ENCODE results near the gene MPV17L2. TPM values are rescaled to one million over a fixed set of nuclear protein-coding genes. Genes with fewer than 3 reads are reported as not detected.

The MPV17L2 gene
- polyA plus RNA-seq, 1 donor from 2014 or later: 17.7 TPM

DNA sequence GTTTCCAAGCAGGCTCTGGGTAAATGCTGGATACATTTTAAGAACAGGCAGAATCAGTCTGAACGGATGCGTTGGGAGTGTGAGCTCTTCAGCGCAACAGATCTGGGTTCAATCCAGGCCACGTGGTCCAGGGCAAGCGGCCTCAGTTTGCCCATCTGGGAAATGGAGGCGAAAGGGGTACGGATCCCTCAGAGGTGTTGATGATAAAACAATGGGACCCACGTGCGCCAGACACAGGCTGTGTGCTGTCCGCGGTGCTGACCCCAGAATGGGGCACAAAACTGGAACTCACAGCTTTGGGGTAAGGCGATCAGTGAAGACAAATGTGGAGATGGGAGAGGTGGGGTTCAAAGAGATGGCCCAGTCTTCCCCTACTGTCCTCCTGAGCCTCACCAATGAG, 46.3 kb downstream of the MPV17L2 start:
- Histone ChIP-seq H3K36me3 (ENCODE audit: insufficient read depth, low read length) (no peaks in the 10 kb centered on the region), H3K27ac (ENCODE audit: low read length) (no peak overlapping the region), H4K20me1 (ENCODE audit: insufficient read depth) (no peaks in the 10 kb centered on the region), H3K9ac (ENCODE audit: low read length) (no peak overlapping the region), H3K9me3 (ENCODE audit: low read length) (no peaks in the 10 kb centered on the region), H2AFZ (ENCODE audit: low read depth, low read length) (no peak overlapping the region), H3K27me3 (ENCODE audit: insufficient read depth, low read depth, low read length) (no peaks in the 10 kb centered on the region), H3K79me2 (replicated peaks; ENCODE audit: insufficient read depth, low read length) (no peaks in the 10 kb centered on the region), H3K9me2 (ENCODE audit: insufficient read depth, low read length) (no peaks in the 10 kb centered on the region), H3F3A (ENCODE audit: insufficient read depth, low read length, poor library complexity, severe bottlenecking) (no peaks in the 10 kb centered on the region), H3K4me2 (ENCODE audit: low read length) (no peak overlapping the region), H3K4me3 (ENCODE audit: low read length) (no peak overlapping the region)
- TF ChIP-seq TAF1 (IDR thresholded peaks at IDR 0.05; ENCODE audit: low read depth) (no peak), RAD21 (conservative IDR thresholded peaks at IDR 0.05) (no peak), POLR2AphosphoS5 (IDR thresholded peaks at IDR 0.05) (no peak), MXI1 (conservative IDR thresholded peaks at IDR 0.05; ENCODE audit: poor library complexity, severe bottlenecking) (no peak), SMC3 (conservative IDR thresholded peaks at IDR 0.05; ENCODE audit: poor library complexity) (no peak), EZH2 (IDR thresholded peaks at IDR 0.05; ENCODE audit: borderline replicate concordance, insufficient read depth, low read length, poor library complexity, severe bottlenecking) (no peak), EP300 (conservative IDR thresholded peaks at IDR 0.05; ENCODE audit: poor library complexity, severe bottlenecking) (no peak)
- TF ChIP-seq, protein P1, sequence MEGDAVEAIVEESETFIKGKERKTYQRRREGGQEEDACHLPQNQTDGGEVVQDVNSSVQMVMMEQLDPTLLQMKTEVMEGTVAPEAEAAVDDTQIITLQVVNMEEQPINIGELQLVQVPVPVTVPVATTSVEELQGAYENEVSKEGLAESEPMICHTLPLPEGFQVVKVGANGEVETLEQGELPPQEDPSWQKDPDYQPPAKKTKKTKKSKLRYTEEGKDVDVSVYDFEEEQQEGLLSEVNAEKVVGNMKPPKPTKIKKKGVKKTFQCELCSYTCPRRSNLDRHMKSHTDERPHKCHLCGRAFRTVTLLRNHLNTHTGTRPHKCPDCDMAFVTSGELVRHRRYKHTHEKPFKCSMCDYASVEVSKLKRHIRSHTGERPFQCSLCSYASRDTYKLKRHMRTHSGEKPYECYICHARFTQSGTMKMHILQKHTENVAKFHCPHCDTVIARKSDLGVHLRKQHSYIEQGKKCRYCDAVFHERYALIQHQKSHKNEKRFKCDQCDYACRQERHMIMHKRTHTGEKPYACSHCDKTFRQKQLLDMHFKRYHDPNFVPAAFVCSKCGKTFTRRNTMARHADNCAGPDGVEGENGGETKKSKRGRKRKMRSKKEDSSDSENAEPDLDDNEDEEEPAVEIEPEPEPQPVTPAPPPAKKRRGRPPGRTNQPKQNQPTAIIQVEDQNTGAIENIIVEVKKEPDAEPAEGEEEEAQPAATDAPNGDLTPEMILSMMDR (IDR thresholded peaks at IDR 0.05; ENCODE audit: poor library complexity, severe bottlenecking): no peak
- TF ChIP-seq, protein P2, sequence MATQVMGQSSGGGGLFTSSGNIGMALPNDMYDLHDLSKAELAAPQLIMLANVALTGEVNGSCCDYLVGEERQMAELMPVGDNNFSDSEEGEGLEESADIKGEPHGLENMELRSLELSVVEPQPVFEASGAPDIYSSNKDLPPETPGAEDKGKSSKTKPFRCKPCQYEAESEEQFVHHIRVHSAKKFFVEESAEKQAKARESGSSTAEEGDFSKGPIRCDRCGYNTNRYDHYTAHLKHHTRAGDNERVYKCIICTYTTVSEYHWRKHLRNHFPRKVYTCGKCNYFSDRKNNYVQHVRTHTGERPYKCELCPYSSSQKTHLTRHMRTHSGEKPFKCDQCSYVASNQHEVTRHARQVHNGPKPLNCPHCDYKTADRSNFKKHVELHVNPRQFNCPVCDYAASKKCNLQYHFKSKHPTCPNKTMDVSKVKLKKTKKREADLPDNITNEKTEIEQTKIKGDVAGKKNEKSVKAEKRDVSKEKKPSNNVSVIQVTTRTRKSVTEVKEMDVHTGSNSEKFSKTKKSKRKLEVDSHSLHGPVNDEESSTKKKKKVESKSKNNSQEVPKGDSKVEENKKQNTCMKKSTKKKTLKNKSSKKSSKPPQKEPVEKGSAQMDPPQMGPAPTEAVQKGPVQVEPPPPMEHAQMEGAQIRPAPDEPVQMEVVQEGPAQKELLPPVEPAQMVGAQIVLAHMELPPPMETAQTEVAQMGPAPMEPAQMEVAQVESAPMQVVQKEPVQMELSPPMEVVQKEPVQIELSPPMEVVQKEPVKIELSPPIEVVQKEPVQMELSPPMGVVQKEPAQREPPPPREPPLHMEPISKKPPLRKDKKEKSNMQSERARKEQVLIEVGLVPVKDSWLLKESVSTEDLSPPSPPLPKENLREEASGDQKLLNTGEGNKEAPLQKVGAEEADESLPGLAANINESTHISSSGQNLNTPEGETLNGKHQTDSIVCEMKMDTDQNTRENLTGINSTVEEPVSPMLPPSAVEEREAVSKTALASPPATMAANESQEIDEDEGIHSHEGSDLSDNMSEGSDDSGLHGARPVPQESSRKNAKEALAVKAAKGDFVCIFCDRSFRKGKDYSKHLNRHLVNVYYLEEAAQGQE (IDR thresholded peaks at IDR 0.05; ENCODE audit: borderline replicate concordance): no peak

DNA sequence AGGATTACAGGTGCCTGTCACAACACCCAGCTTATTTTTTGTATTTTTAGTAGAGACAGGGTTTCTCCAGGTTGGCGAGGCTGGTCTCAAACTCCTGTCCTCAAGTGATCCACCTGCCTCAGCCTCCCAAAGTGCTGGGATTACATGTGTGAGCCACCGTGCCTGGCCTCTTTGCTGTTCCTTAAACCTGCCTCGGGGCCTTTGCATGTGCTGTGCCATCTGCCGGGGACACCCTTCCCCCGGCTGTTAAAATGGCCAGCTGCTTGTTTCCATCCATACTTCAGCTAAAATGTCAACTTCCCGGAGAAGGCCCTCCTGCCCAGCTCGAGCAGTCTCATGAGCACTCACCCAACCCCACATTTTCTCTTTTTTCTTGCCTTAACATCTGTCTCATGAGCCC, 52.3 kb downstream of the MPV17L2 start:
- Histone ChIP-seq H3K9me2 (ENCODE audit: insufficient read depth, low read length) (no peaks in the 10 kb centered on the region), H3K27me3 (ENCODE audit: insufficient read depth, low read depth, low read length) (no peaks in the 10 kb centered on the region), H3K79me2 (replicated peaks; ENCODE audit: insufficient read depth, low read length) (no peaks in the 10 kb centered on the region), H3K4me2 (ENCODE audit: low read length) (no peak overlapping the region), H3K36me3 (ENCODE audit: insufficient read depth, low read length) (no peaks in the 10 kb centered on the region), H3K9me3 (ENCODE audit: low read length) (no peaks in the 10 kb centered on the region), H2AFZ (ENCODE audit: low read depth, low read length) (no peak overlapping the region), H3K27ac (ENCODE audit: low read length) (no peak overlapping the region), H4K20me1 (ENCODE audit: insufficient read depth) (no peaks in the 10 kb centered on the region), H3F3A (ENCODE audit: insufficient read depth, low read length, poor library complexity, severe bottlenecking) (no peaks in the 10 kb centered on the region), H3K4me3 (ENCODE audit: low read length) (no peak overlapping the region), H3K9ac (ENCODE audit: low read length) (no peak overlapping the region)
- TF ChIP-seq, protein P2 (IDR thresholded peaks at IDR 0.05; ENCODE audit: borderline replicate concordance): no peak
- no peak for TF ChIP-seq TAF1 (IDR thresholded peaks at IDR 0.05; ENCODE audit: low read depth)
- TF ChIP-seq, protein P1 (IDR thresholded peaks at IDR 0.05; ENCODE audit: poor library complexity, severe bottlenecking): no peak
